HG03135 (cell line): Measurements from ENCODE around the gene ZNF335.

Experiments used
- ATAC-seq: cut with Tn5 transposase; IDR thresholded peaks from one replicate; pipeline ENCODE4 v1.9.1; 2021; ENCODE audit warnings: mild to moderate bottlenecking, moderate library complexity; ENCODE audit not compliant: unreplicated experiment

Gene ZNF335

GRCh38 chr20:45974896-45975565, 3.0 kb upstream of the ZNF335 start:
- no peak for ATAC-seq

DNA sequence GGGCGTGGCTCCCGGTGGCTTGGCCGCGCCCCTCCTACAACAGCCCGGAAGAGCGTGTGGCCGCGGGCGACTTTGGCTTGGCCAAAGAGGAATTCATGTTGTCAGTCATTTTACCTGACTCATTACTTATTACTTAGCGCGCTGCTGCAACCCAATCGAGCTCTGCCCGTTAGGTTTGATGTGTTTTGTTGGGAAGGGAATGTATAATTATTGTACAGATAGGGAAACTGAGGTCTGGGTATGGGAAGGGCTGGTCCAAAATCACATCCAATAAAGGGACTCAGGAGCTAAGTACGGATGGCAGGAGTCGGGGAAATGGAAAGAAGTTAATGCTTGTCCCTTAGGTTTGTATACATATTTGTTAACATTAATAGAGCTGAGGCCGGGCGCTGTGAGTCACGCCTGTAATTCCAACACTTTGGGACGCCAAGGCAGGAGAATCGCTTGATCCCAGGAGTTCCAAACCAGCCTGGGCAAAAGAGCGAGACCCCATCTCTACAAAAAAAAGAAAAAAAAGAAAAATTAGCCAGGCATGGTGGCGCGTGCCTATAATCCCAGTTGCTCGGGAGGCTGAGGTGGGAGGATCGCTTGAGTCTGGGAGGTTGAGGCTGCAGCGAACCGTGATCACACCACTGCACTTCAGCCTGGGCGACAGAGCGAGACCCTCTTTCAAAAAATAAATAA, 639 bp upstream of the ZNF335 start:
- ATAC-seq = no peak

DNA sequence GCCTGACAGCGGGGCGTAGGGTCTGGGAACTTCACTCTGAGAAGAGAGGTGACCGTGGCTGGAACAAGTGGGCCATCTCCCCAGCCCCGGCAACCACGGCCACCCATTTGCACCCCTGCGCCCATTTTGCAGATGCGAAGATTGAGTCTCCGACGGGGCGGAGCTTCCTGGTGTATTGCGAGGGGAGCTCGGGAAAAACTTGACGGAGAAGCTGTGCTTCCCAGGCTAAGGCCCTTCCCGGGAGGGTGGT, 653 bp downstream of the ZNF335 start:
- peak; percentile 12 for ATAC-seq

- peak; percentile 11 for ATAC-seq
These were observed 1.2 kb downstream of the ZNF335 start for GRCh38 chr20:45970646-45971424.

DNA sequence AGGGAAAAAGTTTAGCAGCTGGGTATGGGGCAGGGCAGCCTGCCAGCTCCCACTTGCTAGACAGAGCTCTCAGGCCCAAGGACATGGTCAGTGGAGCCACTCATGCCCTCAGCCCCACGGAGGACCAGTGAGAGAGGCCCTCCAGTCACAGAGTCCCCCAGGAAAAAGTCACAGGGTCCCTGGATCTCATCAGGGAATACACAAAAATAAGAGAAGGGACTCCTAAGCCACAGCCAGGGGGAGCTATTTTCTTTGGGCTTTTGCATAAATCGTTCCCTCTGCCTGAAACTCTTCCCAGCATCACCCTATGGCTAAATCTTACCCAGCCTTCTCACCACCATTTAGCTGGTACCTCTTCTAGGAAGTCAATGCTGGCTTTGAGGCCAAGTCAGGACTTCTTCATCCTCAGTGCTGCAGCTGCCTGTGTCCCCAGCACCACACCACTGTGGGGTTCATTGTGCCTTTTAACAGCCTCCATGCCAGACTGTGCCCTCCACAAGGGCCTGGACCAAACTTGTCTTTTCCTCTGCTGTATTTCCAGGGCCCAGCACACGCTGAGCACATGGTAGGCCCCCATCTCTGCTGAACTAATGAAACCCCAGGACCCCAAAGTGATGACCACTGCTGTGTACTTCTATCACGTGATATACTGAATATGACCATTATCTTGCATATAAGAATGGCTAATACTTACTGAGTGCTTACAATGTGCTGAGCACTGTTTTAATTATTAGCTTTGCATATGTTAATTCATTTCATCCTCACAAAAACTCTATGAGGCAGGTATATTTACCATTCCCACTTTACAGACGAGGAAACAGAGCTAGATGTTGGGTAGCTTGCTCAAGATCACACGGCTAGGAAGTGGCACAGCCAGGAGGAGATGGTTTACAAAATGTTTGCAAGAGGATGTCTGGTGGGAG, 2.0 kb downstream of the ZNF335 start:
- ATAC-seq = no peak

GRCh38 chr20:45968801-45969711, 2.9 kb downstream of the ZNF335 start:
- ATAC-seq = no peak

- no peak for ATAC-seq
These were observed 3.8 kb downstream of the ZNF335 start for GRCh38 chr20:45968081-45968671.

DNA sequence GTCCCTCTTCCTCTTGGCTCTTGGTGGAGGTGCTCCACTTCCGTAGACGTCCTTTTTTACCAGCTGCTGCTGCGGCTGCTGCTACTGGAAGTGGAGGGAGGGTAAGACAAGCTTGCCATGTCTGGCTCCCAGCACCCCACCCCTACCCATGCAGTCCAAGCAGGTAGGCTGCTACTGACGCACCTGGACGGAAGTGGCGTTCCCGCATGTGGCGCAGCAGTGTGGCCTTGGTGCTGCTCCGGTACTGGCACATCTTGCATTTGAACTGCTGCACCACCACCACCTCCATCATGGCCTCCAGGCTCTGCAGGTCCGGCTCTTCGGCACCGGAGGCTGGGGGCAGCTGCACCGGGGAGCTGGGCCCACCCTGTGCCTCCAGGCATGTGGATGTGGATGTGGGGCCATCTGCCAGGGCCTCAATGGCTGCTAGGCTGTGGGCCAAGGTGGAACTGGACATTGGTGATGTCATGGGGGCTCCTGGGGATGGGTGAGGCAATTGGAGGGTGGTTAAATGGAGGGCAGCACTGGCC, 4.4 kb downstream of the ZNF335 start:
- no peak for ATAC-seq

GRCh38 chr20:45965169-45966002, 6.6 kb downstream of the ZNF335 start:
- no peak for ATAC-seq

GRCh38 chr20:45964006-45964400, 8.0 kb downstream of the ZNF335 start:
- ATAC-seq = no peak

GRCh38 chr20:45963059-45964005, 8.7 kb downstream of the ZNF335 start:
- ATAC-seq = no peak

DNA sequence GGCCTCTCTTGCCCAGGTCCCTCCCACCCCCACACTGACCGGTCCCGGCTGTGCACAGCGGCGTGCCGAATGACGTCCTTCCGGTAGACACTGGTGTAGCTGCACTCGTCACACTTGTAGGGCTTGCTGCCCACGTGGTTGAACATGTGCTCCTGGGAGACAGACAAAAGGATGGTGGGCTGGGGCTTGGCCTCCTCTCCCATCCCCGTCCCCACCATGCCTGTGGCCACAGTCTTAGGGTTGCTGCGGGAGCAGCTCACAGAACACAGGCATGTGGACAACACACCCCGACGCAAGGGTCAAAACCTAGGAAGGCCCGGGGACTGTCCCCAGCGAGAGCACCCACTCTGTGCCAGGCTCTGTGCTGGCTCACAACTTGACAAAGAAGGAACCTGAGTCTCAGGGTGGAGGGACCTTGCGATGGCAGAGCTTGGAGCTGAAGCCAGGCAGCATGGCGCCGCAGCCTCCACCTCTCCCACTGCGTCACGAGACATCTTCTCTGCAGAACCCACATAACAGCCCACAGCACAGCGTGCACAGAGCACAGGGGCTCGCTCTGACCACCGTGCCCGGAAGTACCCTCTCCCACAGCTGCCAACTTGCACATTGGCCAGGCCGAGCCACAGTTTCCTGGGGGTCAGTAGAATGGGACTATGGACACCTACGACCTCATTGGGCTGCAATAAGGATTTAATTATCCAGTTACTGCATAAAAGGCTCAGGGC, 9.8 kb downstream of the ZNF335 start:
- no peak for ATAC-seq

- ATAC-seq = no peak
These were observed 11.9 kb downstream of the ZNF335 start for GRCh38 chr20:45959956-45960630.

- no peak for ATAC-seq
These were observed 12.9 kb downstream of the ZNF335 start for GRCh38 chr20:45959126-45959525.

GRCh38 chr20:45958593-45958992, 13.4 kb downstream of the ZNF335 start:
- ATAC-seq = no peak
